HEK293T (cell line): ENCODE results near the gene CEP85L.

Experiments used
- CTCF ChIA-PET: fragments of 350-600 bp; formaldehyde crosslinking; extraction: SDS; loops from one replicate; lab custom pipeline; 2021; ENCODE audit warnings: antibody characterized with exemption, inconsistent platforms; lab: Yijun Ruan, JAX
- POLR2A ChIA-PET: fragments of 350-600 bp; formaldehyde crosslinking; extraction: SDS; loops from one replicate; lab custom pipeline; 2020; ENCODE audit warnings: antibody characterized with exemption, inconsistent platforms; lab: Yijun Ruan, JAX
- DNase-seq: peaks from one replicate; pipeline ENCODE4 v3.0.0; 2012; ENCODE audit warnings: mixed read lengths; ENCODE audit errors: extremely low spot score
- ARNT ChIP-seq: fragments of 450-650 bp; IDR thresholded peaks from 2 replicates; pipeline ENCODE4 v1.6.1; 2017; ENCODE audit warnings: mild to moderate bottlenecking
- BHLHE40 ChIP-seq: fragments of 450-650 bp; IDR thresholded peaks from 2 replicates; pipeline ENCODE4 v1.6.1; 2016; ENCODE audit warnings: mild to moderate bottlenecking, moderate library complexity, borderline replicate concordance
- CTBP1 ChIP-seq: fragments of 450-650 bp; IDR thresholded peaks from 2 replicates; pipeline ENCODE4 v1.6.1; 2016; ENCODE audit warnings: borderline replicate concordance
- ELF4 ChIP-seq: fragments of 450-650 bp; IDR thresholded peaks from 2 replicates; pipeline ENCODE4 v1.6.1; 2017; ENCODE audit warnings: antibody characterized with exemption
- FOXA1 ChIP-seq: fragments of 450-650 bp; IDR thresholded peaks from 2 replicates; pipeline ENCODE4 v1.6.1; 2016; ENCODE audit warnings: mild to moderate bottlenecking
- FOXK2 ChIP-seq: fragments of 450-650 bp; IDR thresholded peaks from 2 replicates; pipeline ENCODE4 v1.6.1; 2016; ENCODE audit warnings: mild to moderate bottlenecking
- FOXM1 ChIP-seq: fragments of 450-650 bp; IDR thresholded peaks from 2 replicates; pipeline ENCODE4 v1.6.1; 2017; ENCODE audit warnings: mild to moderate bottlenecking, borderline replicate concordance
- HDGF ChIP-seq: fragments of 450-650 bp; IDR thresholded peaks from 2 replicates; pipeline ENCODE4 v1.6.1; 2017; ENCODE audit warnings: antibody characterized with exemption, borderline replicate concordance
- L3MBTL2 ChIP-seq: fragments of 450-650 bp; conservative IDR thresholded peaks from 2 replicates; pipeline ENCODE4 v1.6.1; 2016; ENCODE audit warnings: mild to moderate bottlenecking
- LEF1 ChIP-seq: fragments of 450-650 bp; IDR thresholded peaks from 2 replicates; pipeline ENCODE4 v1.6.1; 2017; ENCODE audit warnings: mild to moderate bottlenecking, borderline replicate concordance
- NFRKB ChIP-seq: fragments of 450-650 bp; IDR thresholded peaks from 2 replicates; pipeline ENCODE4 v1.6.1; 2016; ENCODE audit warnings: mild to moderate bottlenecking, moderate library complexity
- SP1 ChIP-seq: fragments of 450-650 bp; IDR thresholded peaks from 2 replicates; pipeline ENCODE4 v1.6.1; 2017
- SUZ12 ChIP-seq: fragments of 450-650 bp; IDR thresholded peaks from 2 replicates; pipeline ENCODE4 v1.6.1; 2016; ENCODE audit warnings: mild to moderate bottlenecking
- TARDBP ChIP-seq: fragments of 450-650 bp; IDR thresholded peaks from 2 replicates; pipeline ENCODE4 v1.6.1; 2016
- ZNF384 ChIP-seq: fragments of 450-650 bp; IDR thresholded peaks from 2 replicates; pipeline ENCODE4 v1.6.1; 2016
- TF ChIP-seq, protein P1 (sequence below): fragments of 450-650 bp; IDR thresholded peaks from 2 replicates; pipeline ENCODE4 v1.6.1; 2016

Gene CEP85L

GRCh38 chr6:118596774-118597320 lies 54.5 kb downstream of the CEP85L start:
- ChIA-PET POLR2A (no interaction called here), CTCF (interaction anchor here (1.2 kb wide), 1 partner anchor 17 kb away, joined by 5 read pairs; no protein-coding TSS in a partner anchor)
- no peak for TF ChIP-seq SUZ12
- no peak for TF ChIP-seq SP1
- TF ChIP-seq CTBP1 = no peak
- TF ChIP-seq FOXK2 = no peak
- TF ChIP-seq BHLHE40 = no peak
- TF ChIP-seq LEF1 = no peak
- TF ChIP-seq FOXA1 = no peak
- no peak for TF ChIP-seq HDGF
- TF ChIP-seq, protein P1, sequence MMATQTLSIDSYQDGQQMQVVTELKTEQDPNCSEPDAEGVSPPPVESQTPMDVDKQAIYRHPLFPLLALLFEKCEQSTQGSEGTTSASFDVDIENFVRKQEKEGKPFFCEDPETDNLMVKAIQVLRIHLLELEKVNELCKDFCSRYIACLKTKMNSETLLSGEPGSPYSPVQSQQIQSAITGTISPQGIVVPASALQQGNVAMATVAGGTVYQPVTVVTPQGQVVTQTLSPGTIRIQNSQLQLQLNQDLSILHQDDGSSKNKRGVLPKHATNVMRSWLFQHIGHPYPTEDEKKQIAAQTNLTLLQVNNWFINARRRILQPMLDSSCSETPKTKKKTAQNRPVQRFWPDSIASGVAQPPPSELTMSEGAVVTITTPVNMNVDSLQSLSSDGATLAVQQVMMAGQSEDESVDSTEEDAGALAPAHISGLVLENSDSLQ = no peak
- TF ChIP-seq ZNF384 = no peak
- DNase-seq = no peak

- TF ChIP-seq ZNF384 = no peak
- ChIA-PET CTCF (no interaction called here), POLR2A (interaction anchor here (0.6 kb wide), 1 partner anchor 46 kb away, joined by 3 read pairs; no protein-coding TSS in a partner anchor)
- no peak for DNase-seq
Measured at GRCh38 chr6:118594877-118595276, 56.5 kb downstream of the CEP85L start.

DNA sequence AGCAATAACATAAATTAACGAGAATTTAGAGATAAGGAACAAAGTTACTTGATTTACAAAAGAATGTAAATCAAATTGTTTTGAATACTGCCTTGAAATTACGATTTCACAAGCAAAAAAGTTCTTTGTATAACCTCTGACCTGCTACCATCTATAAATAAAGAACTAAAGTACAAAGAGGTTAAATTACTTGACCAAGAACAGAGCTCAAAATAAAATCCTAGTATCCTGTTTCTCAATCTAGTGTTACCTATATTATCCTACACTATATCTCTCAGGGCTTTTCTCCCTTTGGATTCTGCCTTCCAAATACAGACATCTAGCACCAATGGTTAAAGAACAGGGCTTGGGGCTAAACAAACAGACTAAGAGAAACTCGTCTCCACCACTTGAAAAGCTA lies 59.5 kb downstream of the CEP85L start:
- ChIA-PET CTCF (no interaction called here), POLR2A (no interaction called here)
- no peak for TF ChIP-seq FOXM1
- no peak for TF ChIP-seq ELF4
- TF ChIP-seq SP1 = no peak
- TF ChIP-seq ARNT = no peak
- TF ChIP-seq TARDBP = no peak
- no peak for TF ChIP-seq FOXK2
- TF ChIP-seq BHLHE40 = no peak
- TF ChIP-seq L3MBTL2 = no peak
- TF ChIP-seq, protein P1 = no peak
- no peak for TF ChIP-seq LEF1
- no peak for TF ChIP-seq NFRKB
- no peak for TF ChIP-seq CTBP1
- TF ChIP-seq ZNF384 = no peak
- TF ChIP-seq SUZ12 = no peak
- no peak for TF ChIP-seq HDGF
- TF ChIP-seq FOXA1 = no peak
- DNase-seq = no peak

- no peak for DNase-seq
- ChIA-PET CTCF (no interaction called here), POLR2A (no interaction called here)
- no peak for TF ChIP-seq HDGF
- TF ChIP-seq ELF4 = no peak
- TF ChIP-seq CTBP1 = no peak
- no peak for TF ChIP-seq SUZ12
- TF ChIP-seq FOXA1 = no peak
- TF ChIP-seq FOXM1 = no peak
- TF ChIP-seq LEF1 = no peak
- TF ChIP-seq SP1 = no peak
Measured at GRCh38 chr6:118589649-118590365, 61.6 kb downstream of the CEP85L start.

DNA sequence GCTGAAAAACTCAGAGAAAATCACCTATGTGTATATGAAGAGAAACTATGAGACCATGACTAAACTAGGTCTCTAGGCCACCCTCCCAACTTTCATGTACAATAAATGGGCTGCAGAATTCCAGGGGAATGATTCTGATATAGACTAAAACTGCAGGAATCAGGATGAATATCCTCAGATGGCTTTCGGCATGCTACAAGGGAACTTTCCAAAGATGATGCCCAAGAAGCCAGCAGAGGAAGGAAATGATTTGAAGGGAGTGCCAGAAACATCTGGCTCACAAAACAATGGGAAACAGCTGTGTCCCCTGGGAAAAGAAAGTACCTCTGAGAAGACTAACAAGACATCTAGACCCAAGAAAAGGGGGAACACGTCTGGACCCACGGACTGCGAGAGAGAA lies 62.2 kb downstream of the CEP85L start:
- DNase-seq = no peak
- TF ChIP-seq SP1 (no peak), L3MBTL2 (no peak), CTBP1 (no peak)
- CTCF ChIA-PET = no interaction called here
- POLR2A ChIA-PET = no interaction called here

- no peak for TF ChIP-seq SUZ12
- ChIA-PET CTCF (no interaction called here), POLR2A (no interaction called here)
- DNase-seq = no peak
Measured at GRCh38 chr6:118588626-118589025, 62.8 kb downstream of the CEP85L start.

GRCh38 chr6:118586746-118587485 lies 64.5 kb downstream of the CEP85L start:
- DNase-seq = no peak
- ChIA-PET POLR2A (no interaction called here), CTCF (no interaction called here)
- TF ChIP-seq SP1 (no peak), NFRKB (no peak), ELF4 (no peak), LEF1 (no peak), FOXM1 (no peak), BHLHE40 (no peak), CTBP1 (no peak), SUZ12 (no peak), L3MBTL2 (no peak), FOXK2 (no peak)
